Umbilical cord (tissue), 1 donor: ENCODE results near the gene RBBP5. TPM values are rescaled to one million over a fixed set of nuclear protein-coding genes. Genes with fewer than 3 reads are reported as not detected.

Experiments used
- total RNA-seq: library from RNA; depleted of rRNA; stranded (reverse); fragments of >200 nt; gene quantifications from one replicate; pipeline ENCODE4 v1.2.3, GENCODE V29; 2014; ENCODE audit warnings: low replicate concordance; ENCODE audit not compliant: insufficient read depth

Gene RBBP5
- total RNA-seq, 1 donor from 2014 or later = 13.2 TPM

Other genes starting within 250 kb of the RBBP5 start
- gene CNTN2, start 78.8 kb downstream of the RBBP5 start, total RNA-seq = 4.1 TPM
- gene TMEM81, start 37.5 kb downstream of the RBBP5 start, total RNA-seq = not detected
- gene DSTYK, start 89.7 kb upstream of the RBBP5 start, total RNA-seq = 14.0 TPM
- gene TMCC2, start 106.0 kb upstream of the RBBP5 start, total RNA-seq = 7.9 TPM
- gene NUAK2, start 199.8 kb upstream of the RBBP5 start, total RNA-seq = 1.2 TPM
- gene KLHDC8A, start 234.9 kb upstream of the RBBP5 start, total RNA-seq = not detected